Epithelial cell of esophagus (primary cell): ENCODE measurements around the gene RTEL1.
"Not testable (repeated sequence)": the region's sequence is repeated elsewhere in the genome, so short reads cannot be mapped to it uniquely, and the experiment has no call there.

ENCODE experiments used
- DNase-seq: peaks from one replicate; pipeline ENCODE4 v3.0.0; 2010; ENCODE audit warnings: low read depth
- H3K4me3 ChIP-seq: 2 replicates; pipeline ENCODE4 v1.5.1; 2011; ENCODE audit warnings: mild to moderate bottlenecking, low read length, control low read depth
- CTCF ChIP-seq: IDR thresholded peaks from 2 replicates; pipeline ENCODE4 v1.5.1; 2011; ENCODE audit warnings: low read depth, mild to moderate bottlenecking, low read length, control low read depth, inconsistent platforms; ENCODE audit not compliant: insufficient read depth; ENCODE audit errors: missing control alignments

The RTEL1 gene

GRCh38 chr20:63667858-63668257, 9.7 kb downstream of the RTEL1 start:
- DNase-seq = no peak
- no peak overlapping the region for H3K4me3 ChIP-seq
- no peak for TF ChIP-seq CTCF

GRCh38 chr20:63668351-63668750, 10.2 kb downstream of the RTEL1 start:
- no peak overlapping the region for H3K4me3 ChIP-seq
- TF ChIP-seq CTCF = no peak
- no peak for DNase-seq

- not testable (repeated sequence) for H3K4me3 ChIP-seq, DNase-seq
Observed at GRCh38 chr20:63671695-63672094, 13.6 kb downstream of the RTEL1 start.

- no peak for DNase-seq
- TF ChIP-seq CTCF = no peak
- H3K4me3 ChIP-seq = no peak overlapping the region
Observed at GRCh38 chr20:63672666-63673065, 14.6 kb downstream of the RTEL1 start.

- TF ChIP-seq CTCF = no peak
- no peak for DNase-seq
Observed at GRCh38 chr20:63673951-63674350, 15.8 kb downstream of the RTEL1 start.

GRCh38 chr20:63675681-63676368, 17.7 kb downstream of the RTEL1 start:
- DNase-seq = no peak
- no peak for TF ChIP-seq CTCF

More at GRCh38 chr20:63673951-63674350, 15.8 kb downstream of the RTEL1 start:
- H3K4me3 ChIP-seq = no peak overlapping the region

GRCh38 chr20:63678071-63678470, 20.0 kb downstream of the RTEL1 start:
- DNase-seq = no peak
- no peak overlapping the region for H3K4me3 ChIP-seq
- no peak for TF ChIP-seq CTCF

More at GRCh38 chr20:63675681-63676368, 17.7 kb downstream of the RTEL1 start:
- H3K4me3 ChIP-seq = no peak overlapping the region
